ENCODE measurements around the gene RAB1B.

GRCh38 chr11:66263231-66263630 is 5.2 kb upstream of the RAB1B start:
- TF ChIP-seq, protein P1, sequence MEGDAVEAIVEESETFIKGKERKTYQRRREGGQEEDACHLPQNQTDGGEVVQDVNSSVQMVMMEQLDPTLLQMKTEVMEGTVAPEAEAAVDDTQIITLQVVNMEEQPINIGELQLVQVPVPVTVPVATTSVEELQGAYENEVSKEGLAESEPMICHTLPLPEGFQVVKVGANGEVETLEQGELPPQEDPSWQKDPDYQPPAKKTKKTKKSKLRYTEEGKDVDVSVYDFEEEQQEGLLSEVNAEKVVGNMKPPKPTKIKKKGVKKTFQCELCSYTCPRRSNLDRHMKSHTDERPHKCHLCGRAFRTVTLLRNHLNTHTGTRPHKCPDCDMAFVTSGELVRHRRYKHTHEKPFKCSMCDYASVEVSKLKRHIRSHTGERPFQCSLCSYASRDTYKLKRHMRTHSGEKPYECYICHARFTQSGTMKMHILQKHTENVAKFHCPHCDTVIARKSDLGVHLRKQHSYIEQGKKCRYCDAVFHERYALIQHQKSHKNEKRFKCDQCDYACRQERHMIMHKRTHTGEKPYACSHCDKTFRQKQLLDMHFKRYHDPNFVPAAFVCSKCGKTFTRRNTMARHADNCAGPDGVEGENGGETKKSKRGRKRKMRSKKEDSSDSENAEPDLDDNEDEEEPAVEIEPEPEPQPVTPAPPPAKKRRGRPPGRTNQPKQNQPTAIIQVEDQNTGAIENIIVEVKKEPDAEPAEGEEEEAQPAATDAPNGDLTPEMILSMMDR (conservative IDR thresholded peaks at IDR 0.05; ENCODE audit: low read depth, low read length): no peak
- TF ChIP-seq EZH2 (IDR thresholded peaks at IDR 0.05; ENCODE audit: low read length, unreplicated experiment): no peak

Data from PC-3 (cell line).